Measurements from ENCODE around the gene NOTCH1. TPM values are rescaled to one million over a fixed set of nuclear protein-coding genes. Genes with fewer than 3 reads are reported as not detected.

The NOTCH1 gene
- total and polyA plus RNA-seq, 2 of the 13 experiments (the other 11 are each of a cell fraction or from before 2014, with no cell fraction given) = 0.09 to 0.35 TPM

DNA sequence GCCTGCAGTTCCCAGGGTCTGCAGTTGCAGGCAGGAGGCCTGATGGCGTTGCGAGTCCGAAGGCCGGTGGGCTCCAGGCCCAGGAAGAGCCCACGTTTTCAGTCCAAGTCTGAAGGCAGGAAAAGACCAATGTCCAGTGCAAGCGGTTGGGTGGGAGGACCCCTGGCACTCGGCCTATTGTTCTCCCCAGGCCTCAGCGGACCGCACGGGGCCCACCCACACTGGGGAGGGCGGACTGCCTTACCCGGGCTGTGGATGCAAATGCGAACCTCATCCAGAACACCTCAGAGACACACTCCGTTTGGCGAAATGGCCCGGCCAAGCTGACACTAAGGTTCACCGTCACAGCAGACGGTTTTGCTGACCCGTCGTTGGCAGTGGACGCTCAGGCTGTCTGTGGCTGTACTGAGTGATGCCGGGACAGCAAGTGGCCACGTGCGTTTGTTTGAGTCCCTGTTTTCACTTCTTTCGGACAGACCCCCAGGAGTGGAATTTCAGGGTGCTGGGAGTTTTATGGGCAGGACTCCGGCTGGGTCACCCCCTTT is 52.8 kb downstream of the NOTCH1 start:
- in situ Hi-C loops (cut with HindIII; ENCODE audit: extremely low pct_ligation_motif_present, low pct_unique_long_range_greater_than_20kb) = loop anchor here (5.0 kb wide), 1 partner anchor 134 kb away; no protein-coding TSS in a partner anchor
- DNase-seq (ENCODE audit: low spot score) = no peak
- TF ChIP-seq NFKB2 (CRISPR knock-in tag; IDR thresholded peaks at IDR 0.05; ENCODE audit: borderline replicate concordance) = 0 out of 2 replicates have a peak, but pooled peaks have one; percentile 15
- TF ChIP-seq, protein P1, sequence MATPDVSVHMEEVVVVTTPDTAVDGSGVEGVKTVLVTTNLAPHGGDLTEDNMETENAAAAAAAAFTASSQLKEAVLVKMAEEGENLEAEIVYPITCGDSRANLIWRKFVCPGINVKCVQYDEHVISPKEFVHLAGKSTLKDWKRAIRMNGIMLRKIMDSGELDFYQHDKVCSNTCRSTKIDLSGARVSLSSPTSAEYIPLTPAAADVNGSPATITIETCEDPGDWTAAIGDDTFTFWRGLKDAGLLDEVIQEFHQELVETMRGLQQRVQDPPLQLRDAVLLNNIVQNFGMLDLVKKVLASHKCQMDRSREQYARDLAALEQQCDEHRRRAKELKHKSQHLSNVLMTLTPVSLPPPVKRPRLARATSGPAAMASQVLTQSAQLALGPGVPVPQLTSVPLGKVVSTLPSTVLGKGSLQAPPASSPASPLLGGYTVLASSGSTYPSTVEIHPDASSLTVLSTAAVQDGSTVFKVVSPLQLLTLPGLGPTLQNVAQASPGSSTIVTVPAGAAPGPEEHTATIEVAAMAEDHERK (CRISPR knock-in tag; IDR thresholded peaks at IDR 0.05; ENCODE audit: low read depth) = no peak
- TF ChIP-seq, protein P2, sequence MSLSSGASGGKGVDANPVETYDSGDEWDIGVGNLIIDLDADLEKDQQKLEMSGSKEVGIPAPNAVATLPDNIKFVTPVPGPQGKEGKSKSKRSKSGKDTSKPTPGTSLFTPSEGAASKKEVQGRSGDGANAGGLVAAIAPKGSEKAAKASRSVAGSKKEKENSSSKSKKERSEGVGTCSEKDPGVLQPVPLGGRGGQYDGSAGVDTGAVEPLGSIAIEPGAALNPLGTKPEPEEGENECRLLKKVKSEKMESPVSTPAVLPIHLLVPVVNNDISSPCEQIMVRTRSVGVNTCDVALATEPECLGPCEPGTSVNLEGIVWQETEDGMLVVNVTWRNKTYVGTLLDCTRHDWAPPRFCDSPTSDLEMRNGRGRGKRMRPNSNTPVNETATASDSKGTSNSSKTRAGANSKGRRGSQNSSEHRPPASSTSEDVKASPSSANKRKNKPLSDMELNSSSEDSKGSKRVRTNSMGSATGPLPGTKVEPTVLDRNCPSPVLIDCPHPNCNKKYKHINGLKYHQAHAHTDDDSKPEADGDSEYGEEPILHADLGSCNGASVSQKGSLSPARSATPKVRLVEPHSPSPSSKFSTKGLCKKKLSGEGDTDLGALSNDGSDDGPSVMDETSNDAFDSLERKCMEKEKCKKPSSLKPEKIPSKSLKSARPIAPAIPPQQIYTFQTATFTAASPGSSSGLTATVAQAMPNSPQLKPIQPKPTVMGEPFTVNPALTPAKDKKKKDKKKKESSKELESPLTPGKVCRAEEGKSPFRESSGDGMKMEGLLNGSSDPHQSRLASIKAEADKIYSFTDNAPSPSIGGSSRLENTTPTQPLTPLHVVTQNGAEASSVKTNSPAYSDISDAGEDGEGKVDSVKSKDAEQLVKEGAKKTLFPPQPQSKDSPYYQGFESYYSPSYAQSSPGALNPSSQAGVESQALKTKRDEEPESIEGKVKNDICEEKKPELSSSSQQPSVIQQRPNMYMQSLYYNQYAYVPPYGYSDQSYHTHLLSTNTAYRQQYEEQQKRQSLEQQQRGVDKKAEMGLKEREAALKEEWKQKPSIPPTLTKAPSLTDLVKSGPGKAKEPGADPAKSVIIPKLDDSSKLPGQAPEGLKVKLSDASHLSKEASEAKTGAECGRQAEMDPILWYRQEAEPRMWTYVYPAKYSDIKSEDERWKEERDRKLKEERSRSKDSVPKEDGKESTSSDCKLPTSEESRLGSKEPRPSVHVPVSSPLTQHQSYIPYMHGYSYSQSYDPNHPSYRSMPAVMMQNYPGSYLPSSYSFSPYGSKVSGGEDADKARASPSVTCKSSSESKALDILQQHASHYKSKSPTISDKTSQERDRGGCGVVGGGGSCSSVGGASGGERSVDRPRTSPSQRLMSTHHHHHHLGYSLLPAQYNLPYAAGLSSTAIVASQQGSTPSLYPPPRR (CRISPR knock-in tag; IDR thresholded peaks at IDR 0.05; ENCODE audit: borderline replicate concordance) = no peak
- TF ChIP-seq, protein P3, sequence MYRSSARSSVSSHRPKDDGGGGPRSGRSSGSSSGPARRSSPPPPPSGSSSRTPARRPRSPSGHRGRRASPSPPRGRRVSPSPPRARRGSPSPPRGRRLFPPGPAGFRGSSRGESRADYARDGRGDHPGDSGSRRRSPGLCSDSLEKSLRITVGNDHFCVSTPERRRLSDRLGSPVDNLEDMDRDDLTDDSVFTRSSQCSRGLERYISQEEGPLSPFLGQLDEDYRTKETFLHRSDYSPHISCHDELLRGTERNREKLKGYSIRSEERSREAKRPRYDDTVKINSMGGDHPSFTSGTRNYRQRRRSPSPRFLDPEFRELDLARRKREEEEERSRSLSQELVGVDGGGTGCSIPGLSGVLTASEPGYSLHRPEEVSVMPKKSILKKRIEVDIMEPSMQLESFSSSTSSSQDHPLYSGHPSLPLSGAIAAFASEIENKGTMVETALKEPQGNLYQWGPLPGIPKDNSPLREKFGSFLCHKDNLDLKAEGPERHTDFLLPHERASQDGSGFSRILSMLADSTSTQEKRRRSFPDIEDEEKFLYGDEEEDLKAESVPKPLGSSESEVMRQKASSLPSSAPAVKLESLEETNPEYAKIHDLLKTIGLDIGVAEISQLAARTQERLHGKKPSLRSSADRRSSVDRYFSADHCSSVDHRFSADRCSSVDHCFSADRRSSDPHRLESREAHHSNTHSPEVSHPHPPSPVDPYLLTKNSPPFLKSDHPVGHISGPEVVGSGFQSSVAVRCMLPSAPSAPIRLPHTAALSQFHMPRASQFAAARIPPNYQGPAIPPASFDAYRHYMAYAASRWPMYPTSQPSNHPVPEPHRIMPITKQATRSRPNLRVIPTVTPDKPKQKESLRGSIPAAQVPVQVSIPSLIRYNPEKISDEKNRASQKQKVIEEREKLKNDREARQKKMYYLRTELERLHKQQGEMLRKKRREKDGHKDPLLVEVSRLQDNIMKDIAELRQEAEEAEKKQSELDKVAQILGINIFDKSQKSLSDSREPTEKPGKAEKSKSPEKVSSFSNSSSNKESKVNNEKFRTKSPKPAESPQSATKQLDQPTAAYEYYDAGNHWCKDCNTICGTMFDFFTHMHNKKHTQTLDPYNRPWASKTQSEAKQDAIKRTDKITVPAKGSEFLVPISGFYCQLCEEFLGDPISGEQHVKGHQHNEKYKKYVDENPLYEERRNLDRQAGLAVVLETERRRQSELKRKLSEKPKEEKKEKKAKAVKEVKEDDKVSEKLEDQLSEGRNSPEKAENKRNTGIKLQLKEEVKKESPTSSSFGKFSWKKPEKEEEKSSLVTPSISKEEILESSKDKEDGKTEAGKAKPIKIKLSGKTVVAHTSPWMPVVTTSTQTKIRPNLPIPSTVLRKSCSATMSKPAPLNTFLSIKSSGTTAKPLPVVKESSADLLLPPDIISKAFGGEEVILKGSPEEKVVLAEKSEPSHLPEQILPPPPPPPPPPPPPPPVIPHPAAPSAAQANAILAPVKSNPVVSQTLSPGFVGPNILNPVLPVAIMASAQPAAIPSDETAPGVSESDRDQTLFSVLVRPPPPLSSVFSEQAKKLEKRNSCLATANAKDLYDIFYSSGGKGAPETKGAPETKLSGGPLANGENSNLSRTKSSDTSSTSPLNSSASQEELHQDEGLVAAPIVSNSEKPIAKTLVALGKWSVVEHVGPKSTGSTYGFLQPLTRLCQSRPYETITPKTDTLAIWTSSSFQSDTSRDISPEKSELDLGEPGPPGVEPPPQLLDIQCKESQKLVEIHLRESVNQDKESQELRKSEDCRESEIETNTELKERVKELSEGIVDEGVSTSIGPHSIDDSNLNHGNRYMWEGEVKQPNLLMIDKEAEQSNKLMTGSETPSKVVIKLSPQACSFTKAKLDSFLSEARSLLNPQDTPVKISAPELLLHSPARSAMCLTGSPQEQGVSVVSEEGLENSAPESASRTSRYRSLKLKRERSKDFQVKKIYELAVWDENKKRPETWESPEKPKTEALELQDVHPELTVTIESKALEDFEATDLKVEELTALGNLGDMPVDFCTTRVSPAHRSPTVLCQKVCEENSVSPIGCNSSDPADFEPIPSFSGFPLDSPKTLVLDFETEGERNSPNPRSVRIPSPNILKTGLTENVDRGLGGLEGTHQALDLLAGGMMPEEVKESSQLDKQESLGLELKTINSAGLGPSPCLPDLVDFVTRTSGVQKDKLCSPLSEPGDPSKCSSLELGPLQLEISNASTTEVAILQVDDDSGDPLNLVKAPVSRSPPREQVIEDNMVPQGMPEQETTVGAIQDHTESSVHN (CRISPR knock-in tag; IDR thresholded peaks at IDR 0.05) = no peak
- no peak for TF ChIP-seq HNRNPK (IDR thresholded peaks at IDR 0.05; ENCODE audit: low read depth, low read length, poor library complexity, severe bottlenecking)
- TF ChIP-seq NR1H2 (CRISPR knock-in tag; IDR thresholded peaks at IDR 0.05; ENCODE audit: borderline replicate concordance, low read depth) = no peak
- Histone ChIP-seq H3K4me2 (ENCODE audit: low read depth, low read length) (no peak overlapping the region), H3K36me3 (replicated peaks in 1 of 2; ENCODE audit: control insufficient read depth in 1 of 2, insufficient read depth in 2 of 2, low read length in 2 of 2) (no peaks in the 10 kb centered on the region), H3K4me1 (ENCODE audit: insufficient read depth, low read length) (no peaks in the 10 kb centered on the region), H2AFZ (ENCODE audit: low read length) (no peak overlapping the region), H3K9ac (ENCODE audit: insufficient read depth, low read depth, low read length) (no peak overlapping the region), H3K9me3 (ENCODE audit: low read length) (no peaks in the 10 kb centered on the region), H3K27me3 (ENCODE audit: control insufficient read depth in 1 of 2, insufficient read depth in 2 of 2, low read length in 2 of 2) (peaks cover 9 to 32% of the 10 kb centered on the region in 2 experiments; a peak in 4 of 5 replicates), H3K79me2 (ENCODE audit: insufficient read depth, low read length) (no peaks in the 10 kb centered on the region), H3K27ac (ENCODE audit: extremely low read length, insufficient read depth, low read length) (no peak overlapping the region), H4K20me1 (ENCODE audit: insufficient read depth, low read length) (peaks cover 2% of the 10 kb centered on the region; the same call in 1 of the 2 replicates), H3K4me3 (replicated peaks in 1 of 3; ENCODE audit: insufficient read depth in 1 of 3, low read depth in 2 of 3, low read length in 3 of 3) (no peak overlapping the region)
- BruUV-seq (replicated peaks) = no TSS peak
- WGBS (ENCODE audit: low lambda C conversion rate) = 16% methylated on average over 6 of the region's 26 CpGs
- ChIA-PET POLR2A (no interaction called here), CTCF (ENCODE audit: low intra/inter-chr PET ratio, low total read pairs) (no interaction called here)
- ATAC-seq = no peak
- FAIRE-seq = no peak
- intact Hi-C loops (cut with micrococcal nuclease; ENCODE audit: unreplicated experiment) = no loop called here
